ENCODE results near the gene SNRPA1. TPM values are rescaled to one million over a fixed set of nuclear protein-coding genes. Genes with fewer than 3 reads are reported as not detected.
"Not testable (repeated sequence)": the region's sequence is repeated elsewhere in the genome, so short reads cannot be mapped to it uniquely, and the experiment has no call there.

The SNRPA1 gene
- total RNA-seq = 33.2 TPM

- DNase-seq (ENCODE audit: low spot score) = peak; percentile 97
Observed at GRCh38 chr15:101294731-101295606, at the start of gene SNRPA1. TSS of gene SNRPA1 (minus strand) at chr15:101295248. CDS start at chr15:101295178, 70 bp downstream.

GRCh38 chr15:101342056-101342455, 47.0 kb upstream of the SNRPA1 start:
- no peak for DNase-seq (ENCODE audit: low spot score)

GRCh38 chr15:101338502-101339057, 43.5 kb upstream of the SNRPA1 start:
- no peak for DNase-seq (ENCODE audit: low spot score)

DNA sequence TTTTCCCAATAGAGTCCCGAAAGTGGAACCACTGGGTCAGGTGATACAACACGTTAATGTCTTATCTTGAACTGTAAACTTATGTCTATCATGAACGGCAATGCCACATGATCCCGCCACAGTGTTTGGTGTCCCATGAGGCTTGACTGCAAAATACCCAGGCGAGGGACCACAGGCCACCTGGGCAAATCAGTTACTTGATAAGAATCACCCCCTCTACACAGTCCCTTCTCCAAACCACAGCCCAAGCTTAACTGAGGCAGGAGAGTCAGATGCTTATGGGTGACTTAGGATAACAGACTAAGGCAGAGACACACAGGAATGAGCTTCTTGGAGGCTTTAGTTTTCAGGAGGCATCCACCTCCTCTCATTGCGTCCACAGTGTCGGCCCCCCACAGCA, 42.9 kb upstream of the SNRPA1 start:
- no peak for DNase-seq (ENCODE audit: low spot score)

DNA sequence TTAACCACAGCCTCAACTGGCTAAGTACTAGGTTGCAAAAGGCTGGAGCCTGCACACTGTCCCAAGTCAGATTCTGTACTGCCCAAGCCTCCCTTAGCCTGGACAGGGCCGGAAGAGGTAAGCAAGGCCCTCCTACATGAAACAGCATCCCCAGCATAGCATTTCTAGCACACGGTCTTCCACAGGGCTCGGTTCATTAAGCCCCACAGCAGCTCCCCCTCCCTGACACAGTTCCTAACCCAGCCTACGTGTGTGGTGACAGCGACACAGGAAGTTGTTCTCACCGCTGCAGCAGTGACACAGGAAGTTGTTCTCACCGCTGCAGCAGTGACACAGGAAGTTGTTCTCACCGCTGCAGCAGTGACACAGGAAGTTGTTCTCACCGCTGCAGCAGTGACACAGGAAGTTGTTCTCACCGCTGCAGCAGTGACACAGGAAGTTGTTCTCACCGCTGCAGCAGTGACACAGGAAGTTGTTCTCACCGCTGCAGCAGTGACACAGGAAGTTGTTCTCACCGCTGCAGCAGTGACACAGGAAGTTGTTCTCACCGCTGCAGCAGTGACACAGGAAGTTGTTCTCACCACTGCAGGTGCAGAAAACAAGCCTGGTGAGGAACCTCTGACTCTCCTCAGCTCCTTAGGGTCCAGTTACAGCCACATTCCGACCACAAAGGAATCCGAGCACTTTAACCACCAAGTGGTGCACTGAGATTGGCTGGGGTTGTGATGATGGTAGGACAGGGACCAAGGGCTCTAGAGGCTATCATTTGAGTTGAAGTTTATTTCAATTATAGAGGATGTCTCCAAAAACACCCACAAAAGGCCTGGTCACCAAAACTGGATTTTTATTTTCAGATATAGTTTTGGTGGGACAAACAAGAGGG, 39.1 kb upstream of the SNRPA1 start:
- not testable (repeated sequence) for DNase-seq (ENCODE audit: low spot score)

DNA sequence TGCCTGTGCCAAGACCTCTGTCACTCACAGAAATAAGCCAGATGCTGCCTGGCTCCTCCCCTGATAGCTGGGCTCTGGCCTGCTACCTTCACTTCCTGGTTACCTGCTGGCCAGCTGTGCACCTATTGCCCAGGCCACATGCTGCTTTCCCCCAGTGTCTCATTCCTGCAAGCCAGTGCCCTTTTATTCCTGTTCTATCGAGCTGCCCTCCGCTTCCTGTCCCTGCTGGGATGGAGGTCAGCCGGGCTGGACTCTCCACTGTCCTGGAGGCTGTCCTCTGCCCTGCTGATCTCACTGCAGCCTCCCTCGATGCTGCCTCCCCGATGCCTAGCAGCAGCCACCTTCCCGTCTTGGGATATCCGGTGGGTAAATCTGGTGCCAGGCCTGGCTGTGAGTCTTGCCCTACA, 37.0 kb upstream of the SNRPA1 start:
- no peak for DNase-seq (ENCODE audit: low spot score)

DNA sequence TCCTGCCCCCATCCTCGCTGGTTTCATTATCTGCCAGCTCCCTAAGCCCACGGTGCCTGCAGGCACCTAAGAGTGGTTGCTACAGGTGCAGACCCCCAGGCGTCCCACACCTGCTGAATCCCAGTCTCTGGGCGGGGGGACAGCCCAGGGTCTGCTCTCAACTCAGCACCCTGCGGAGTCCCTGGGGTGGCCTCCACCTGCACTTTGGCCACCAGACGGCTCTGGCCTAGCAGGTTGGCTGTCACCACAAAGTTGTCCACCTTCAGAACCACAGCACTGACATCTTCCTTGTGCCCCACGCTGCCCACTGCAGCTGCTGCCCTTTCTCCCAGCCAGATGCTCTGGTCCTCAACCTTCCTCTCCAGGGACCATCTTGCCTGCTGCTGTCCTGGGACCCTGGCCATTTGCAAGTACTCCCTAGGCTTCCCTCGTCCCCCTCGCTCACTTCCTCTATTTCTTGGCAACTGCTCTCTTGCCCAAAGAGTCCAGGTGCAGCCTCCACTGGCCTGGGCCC, 34.9 kb upstream of the SNRPA1 start:
- DNase-seq (ENCODE audit: low spot score) = no peak

- no peak for DNase-seq (ENCODE audit: low spot score)
Observed at GRCh38 chr15:101329309-101329863, 34.3 kb upstream of the SNRPA1 start.

DNA sequence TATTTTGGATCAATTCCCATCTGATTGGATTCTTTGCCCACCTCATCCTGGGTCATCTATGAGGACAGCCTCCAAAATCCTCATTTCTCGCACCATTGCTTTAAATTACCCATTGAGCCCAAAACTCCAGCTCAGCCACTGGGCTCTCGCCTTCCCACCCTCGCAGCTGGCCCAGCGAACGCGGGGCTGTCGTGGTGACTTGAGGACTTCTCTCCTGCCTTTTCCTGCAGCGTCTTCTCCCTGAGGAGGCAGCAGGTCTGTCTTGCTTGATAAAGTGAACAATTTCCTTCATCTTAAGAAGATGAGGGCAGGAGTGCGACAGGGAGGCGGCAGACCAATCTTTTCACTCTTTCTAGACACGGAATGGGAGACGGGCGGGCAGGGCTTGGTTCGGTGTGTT, 33.0 kb upstream of the SNRPA1 start:
- DNase-seq (ENCODE audit: low spot score) = no peak

GRCh38 chr15:101327147-101327740, 32.2 kb upstream of the SNRPA1 start:
- DNase-seq (ENCODE audit: low spot score) = no peak

GRCh38 chr15:101326462-101327146, 31.6 kb upstream of the SNRPA1 start:
- DNase-seq (ENCODE audit: low spot score) = no peak

- no peak for DNase-seq (ENCODE audit: low spot score)
Observed at GRCh38 chr15:101326026-101326315, 30.9 kb upstream of the SNRPA1 start.

GRCh38 chr15:101325263-101326025, 30.4 kb upstream of the SNRPA1 start:
- DNase-seq (ENCODE audit: low spot score) = no peak

DNA sequence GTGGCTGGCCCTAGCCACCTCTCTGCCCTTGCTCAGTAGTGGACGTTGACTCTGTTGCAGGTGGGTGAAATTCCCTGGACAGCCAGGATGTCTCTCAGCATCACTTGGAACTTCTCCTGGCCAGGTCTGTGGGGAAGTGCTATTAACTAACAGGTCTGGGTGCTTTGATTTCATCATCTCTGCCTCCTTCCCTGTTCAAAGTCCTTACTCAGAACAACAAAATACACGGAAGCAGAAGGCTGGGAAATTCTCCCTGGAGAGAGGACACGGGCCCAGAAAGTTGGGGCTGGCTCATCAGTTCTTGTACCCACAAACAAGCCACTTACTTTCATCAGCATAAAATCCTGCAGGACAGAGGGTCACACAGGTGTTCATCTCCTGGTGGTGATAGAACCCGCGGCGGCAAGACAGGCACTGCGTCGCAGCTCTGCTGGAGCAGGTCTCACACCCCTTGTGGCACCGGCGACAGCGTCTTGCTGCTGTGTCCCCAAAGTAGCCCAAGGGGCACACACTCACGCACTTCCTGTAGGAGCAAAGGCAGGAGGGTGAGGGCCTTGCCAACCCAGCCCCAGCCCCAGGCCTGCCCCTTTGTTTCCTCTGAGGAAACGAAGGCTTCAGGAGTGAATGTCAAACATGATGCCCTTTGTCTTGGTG, 29.6 kb upstream of the SNRPA1 start:
- DNase-seq (ENCODE audit: low spot score) = peak; percentile 58

GRCh38 chr15:101323793-101324523, 28.9 kb upstream of the SNRPA1 start:
- no peak for DNase-seq (ENCODE audit: low spot score)

GRCh38 chr15:101322854-101323477, 27.9 kb upstream of the SNRPA1 start:
- no peak for DNase-seq (ENCODE audit: low spot score)

- no peak for DNase-seq (ENCODE audit: low spot score)
Observed at GRCh38 chr15:101322016-101322695, 27.1 kb upstream of the SNRPA1 start.

DNA sequence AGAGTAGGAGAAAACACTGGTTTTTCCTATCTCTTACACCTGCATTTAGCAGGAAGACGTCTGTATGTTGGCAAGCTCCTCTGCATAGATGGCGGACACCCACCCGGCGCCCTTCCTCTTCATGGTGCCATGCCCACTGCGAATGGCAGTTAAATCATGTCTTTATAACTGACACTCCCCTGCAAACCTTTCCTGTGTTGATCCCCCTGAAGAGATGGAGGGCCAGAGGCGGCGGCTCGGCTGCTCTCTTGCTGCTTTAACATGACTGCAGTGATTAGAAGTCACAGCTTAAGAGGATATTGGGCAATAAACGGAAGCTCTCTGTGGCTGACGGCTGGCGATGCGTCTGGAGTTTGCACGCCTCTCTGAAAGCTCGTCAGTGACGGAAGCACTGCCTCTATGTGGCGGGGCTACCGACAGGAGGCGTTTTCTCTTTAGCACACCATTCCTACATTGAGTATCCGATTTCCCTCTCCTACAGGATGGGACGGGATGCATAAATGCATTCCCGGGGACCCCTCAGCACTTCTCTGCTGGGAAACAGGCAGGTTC, 25.5 kb upstream of the SNRPA1 start:
- DNase-seq (ENCODE audit: low spot score) = peak; percentile 54

Data from mucosa of gallbladder (tissue), 1 donor.